Endodermal cell (in vitro differentiated cells): ENCODE measurements around the gene PDE5A. TPM values are rescaled to one million over a fixed set of nuclear protein-coding genes. Genes with fewer than 3 reads are reported as not detected.

Source experiments
- DNase-seq: peaks from one replicate; pipeline ENCODE4 v3.0.0-alpha.2; 2017
- H3K27ac ChIP-seq: 2 replicates; pipeline ENCODE4 v1.5.1; 2013; ENCODE audit warnings: mild to moderate bottlenecking, low read depth, low read length, moderate library complexity
- H3K27me3 ChIP-seq: 2 replicates; pipeline ENCODE4 v1.6.1; 2013; ENCODE audit warnings: mild to moderate bottlenecking, low read length, moderate library complexity; ENCODE audit not compliant: insufficient read depth, control insufficient read depth, poor library complexity, severe bottlenecking
- H3K36me3 ChIP-seq: 2 replicates; pipeline ENCODE4 v1.7.0; 2013; ENCODE audit warnings: mild to moderate bottlenecking, low read length, moderate library complexity; ENCODE audit not compliant: control insufficient read depth, insufficient read depth
- H3K4me1 ChIP-seq: one replicate; pipeline ENCODE4 v1.7.0; 2013; ENCODE audit warnings: low read length; ENCODE audit not compliant: control insufficient read depth, insufficient read depth
- H3K4me3 ChIP-seq: 2 replicates; pipeline ENCODE4 v1.5.1; 2013; ENCODE audit warnings: mild to moderate bottlenecking, low read length, moderate library complexity
- H3K9ac ChIP-seq: 2 replicates; pipeline ENCODE4 v1.6.1; 2013; ENCODE audit warnings: mild to moderate bottlenecking, low read length, moderate library complexity; ENCODE audit not compliant: poor library complexity, severe bottlenecking; ENCODE audit errors: extremely low read depth
- H3K9me3 ChIP-seq: 2 replicates; pipeline ENCODE4 v1.6.1; 2013; ENCODE audit warnings: mild to moderate bottlenecking, low read length, moderate library complexity; ENCODE audit not compliant: control insufficient read depth
- H3K27ac Mint-ChIP-seq: 2 replicates; pipeline ENCODE4 v1.8.0; 2020; ENCODE audit warnings: mixed read lengths
- H3K27me3 Mint-ChIP-seq: 2 replicates; pipeline ENCODE4 v1.8.0; 2021; ENCODE audit warnings: mild to moderate bottlenecking, mixed read lengths; ENCODE audit not compliant: insufficient read depth
- H3K36me3 Mint-ChIP-seq: 2 replicates; pipeline ENCODE4 v1.8.0; 2020; ENCODE audit warnings: low read depth, mixed read lengths
- H3K4me1 Mint-ChIP-seq: 2 replicates; pipeline ENCODE4 v1.8.0; 2020; ENCODE audit warnings: mixed read lengths
- H3K4me3 Mint-ChIP-seq: 2 replicates; pipeline ENCODE4 v1.8.0; 2020; ENCODE audit warnings: mild to moderate bottlenecking, moderate library complexity, mixed read lengths
- H3K9me3 Mint-ChIP-seq: 2 replicates; pipeline ENCODE4 v1.8.0; 2020; ENCODE audit warnings: mild to moderate bottlenecking, mixed read lengths
- CTCF ChIP-seq: fragments of 200-600 bp; sonication (generic); conservative IDR thresholded peaks from 2 replicates; pipeline ENCODE4 v1.5.0; 2021; ENCODE audit warnings: antibody characterized with exemption, mild to moderate bottlenecking
- WGBS, 2 experiments: methylation state at CpG; one replicate each; pipeline versions ENCODE4 v1.1.5 to v1.1.7; 2013; ENCODE audit warnings: missing lambda C conversion rate in 2 of 2, mixed read lengths in 1 of 2; ENCODE audit not compliant: insufficient coverage in 1 of 2, insufficient read length in 1 of 2; 5-methylcytosine and 5-hydroxymethylcytosine counted together
- total RNA-seq, 2 donors: library from RNA; stranded (reverse); fragmentation: NEBNext Ultra II Directional in 1 of 2; extraction: Animal tissue kit (Norgen Biotek cat#: 25700) in 1 of 2; gene quantifications; 2 replicates in 1 of 2; 3 replicates in 1 of 2; pipeline ENCODE4 v1.2.1, GENCODE V29; 2021

Gene PDE5A
- total RNA-seq, 2 donors from 2014 or later = 36.3 to 37.8 TPM

- Histone ChIP-seq H3K4me1 (peaks cover 2% of the 10 kb centered on the region), H3K9ac (no peak overlapping the region), H3K27me3 (no peaks in the 10 kb centered on the region), H3K36me3 (no peaks in the 10 kb centered on the region), H3K9me3 (no peaks in the 10 kb centered on the region), H3K4me3 (no peak overlapping the region), H3K27ac (no peak overlapping the region)
- WGBS, 2 experiments = 89 to 93% methylated on average over 5 of the region's 5 CpGs
- TF ChIP-seq CTCF = no peak
- H3K4me1 Mint-ChIP-seq = peaks cover 2% of the 10 kb centered on the region
- no peaks in the 10 kb centered on the region for H3K9me3 Mint-ChIP-seq
- no peak overlapping the region for H3K4me3 Mint-ChIP-seq
- peaks cover 3% of the 10 kb centered on the region for H3K27me3 Mint-ChIP-seq
- H3K36me3 Mint-ChIP-seq = no peaks in the 10 kb centered on the region
- H3K27ac Mint-ChIP-seq = no peak overlapping the region
- DNase-seq = no peak
Measured at GRCh38 chr4:119646347-119647071, 17.9 kb upstream of the PDE5A start.

DNA sequence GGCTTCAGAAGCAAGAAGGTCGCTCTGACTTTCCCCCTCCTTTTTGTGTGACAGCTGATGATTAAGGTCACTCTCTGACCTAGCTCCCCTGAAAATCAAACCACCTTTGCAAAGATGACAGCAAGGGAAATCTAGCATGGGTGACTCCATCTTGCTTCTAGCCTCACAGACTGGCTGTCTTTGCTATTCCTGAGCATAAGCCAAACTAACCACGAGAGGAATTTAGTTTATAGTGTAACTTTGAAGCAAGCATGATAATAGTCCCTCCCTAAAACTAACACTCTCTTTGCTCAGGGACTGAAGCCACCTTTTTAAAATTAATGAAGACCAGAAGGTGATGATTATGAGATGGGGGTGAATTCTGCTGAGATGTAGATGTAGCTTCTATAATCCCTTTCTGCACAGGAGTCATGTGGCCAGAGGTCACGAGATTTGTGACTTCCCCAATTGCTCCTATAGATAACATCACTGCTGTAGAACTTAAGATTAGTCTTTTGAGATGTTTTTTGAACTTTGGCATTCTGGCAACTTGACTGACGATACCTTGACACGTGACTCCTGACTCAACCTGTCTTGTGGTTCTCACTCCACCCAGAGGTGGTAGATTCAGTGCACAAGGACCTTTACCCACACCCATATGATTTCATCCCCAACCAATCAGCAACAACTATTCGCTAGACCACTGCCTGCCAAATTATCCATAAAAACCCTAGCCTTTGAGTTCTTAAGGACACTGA lies 14.9 kb upstream of the PDE5A start:
- Histone ChIP-seq H3K9ac (no peak overlapping the region), H3K9me3 (no peaks in the 10 kb centered on the region), H3K36me3 (no peaks in the 10 kb centered on the region), H3K4me1 (peaks cover 2% of the 10 kb centered on the region), H3K27me3 (no peaks in the 10 kb centered on the region), H3K27ac (no peak overlapping the region), H3K4me3 (no peak overlapping the region)
- 93% methylated on average over 2 to 6 of the region's 6 CpGs for WGBS, 2 experiments
- Mint-ChIP-seq H3K4me3 (no peak overlapping the region), H3K36me3 (no peaks in the 10 kb centered on the region), H3K27ac (no peak overlapping the region), H3K4me1 (peaks cover under 1% of the 10 kb centered on the region), H3K27me3 (peaks cover 3% of the 10 kb centered on the region), H3K9me3 (no peaks in the 10 kb centered on the region)
- no peak for DNase-seq
- TF ChIP-seq CTCF = no peak

GRCh38 chr4:119641765-119642164 lies 13.2 kb upstream of the PDE5A start:
- Mint-ChIP-seq H3K4me1 (no peaks in the 10 kb centered on the region), H3K27ac (no peak overlapping the region), H3K36me3 (no peaks in the 10 kb centered on the region), H3K4me3 (no peak overlapping the region), H3K27me3 (no peaks in the 10 kb centered on the region), H3K9me3 (peaks cover 2% of the 10 kb centered on the region)
- H3K36me3 ChIP-seq = no peaks in the 10 kb centered on the region
- TF ChIP-seq CTCF = no peak
- H3K9me3 ChIP-seq = no peaks in the 10 kb centered on the region
- no peaks in the 10 kb centered on the region for H3K27me3 ChIP-seq
- H3K4me1 ChIP-seq = no peaks in the 10 kb centered on the region
- H3K9ac ChIP-seq = no peak overlapping the region
- no peak for DNase-seq
- no peak overlapping the region for H3K27ac ChIP-seq
- no peak overlapping the region for H3K4me3 ChIP-seq
